8988T (cell line): ENCODE data around the gene LMAN2.

Experiments
- DNase-seq: peaks from one replicate; pipeline ENCODE4 v3.0.0; 2011

LMAN2 gene

GRCh38 chr5:177351392-177352329 is at the start of gene LMAN2:
Gene LMAN2, minus strand, starts transcription at chr5:177351668. Its CDS starts 21 bp downstream, at chr5:177351647.
- peak; percentile 97 for DNase-seq

GRCh38 chr5:177399997-177400868 is 48.8 kb upstream of the LMAN2 start, which contains the start of gene PFN3:
Gene PFN3, minus strand, starts transcription at chr5:177400661. Its CDS starts 85 bp downstream, at chr5:177400576.
- DNase-seq, result no peak

GRCh38 chr5:177397875-177398390 is 46.5 kb upstream of the LMAN2 start:
- no peak for DNase-seq

- no peak for DNase-seq
Observed at GRCh38 chr5:177396807-177397206, 45.3 kb upstream of the LMAN2 start.

- DNase-seq, result no peak
Observed at GRCh38 chr5:177396078-177396477, 44.6 kb upstream of the LMAN2 start.

GRCh38 chr5:177393990-177394389 is 42.5 kb upstream of the LMAN2 start:
- no peak for DNase-seq

- DNase-seq, result no peak
Observed at GRCh38 chr5:177393206-177393765, 41.8 kb upstream of the LMAN2 start.

- DNase-seq, result no peak
Observed at GRCh38 chr5:177392765-177393164, 41.3 kb upstream of the LMAN2 start.

- peak; percentile 98 for DNase-seq
Observed at GRCh38 chr5:177390363-177391300, 39.2 kb upstream of the LMAN2 start.

- no peak for DNase-seq
Observed at GRCh38 chr5:177389241-177390169, 38.0 kb upstream of the LMAN2 start.

- DNase-seq, result no peak
Observed at GRCh38 chr5:177388521-177389052, 37.1 kb upstream of the LMAN2 start.

- no peak for DNase-seq
Observed at GRCh38 chr5:177387405-177387804, 35.9 kb upstream of the LMAN2 start.

GRCh38 chr5:177386542-177386941 is 35.1 kb upstream of the LMAN2 start:
- no peak for DNase-seq

- DNase-seq, result no peak
Observed at GRCh38 chr5:177385720-177386119, 34.3 kb upstream of the LMAN2 start.

- DNase-seq, result no peak
Observed at GRCh38 chr5:177384134-177384533, 32.7 kb upstream of the LMAN2 start, which contains the start of gene SLC34A1. Gene SLC34A1, plus strand, starts transcription at chr5:177384434. Its CDS starts 1,308 bp downstream, at chr5:177385742.

- DNase-seq, result no peak
Observed at GRCh38 chr5:177383181-177383580, 31.7 kb upstream of the LMAN2 start.

- DNase-seq, result peak; percentile 75
Observed at GRCh38 chr5:177382423-177383029, 31.1 kb upstream of the LMAN2 start.

GRCh38 chr5:177380805-177381126 is 29.3 kb upstream of the LMAN2 start:
- no peak for DNase-seq
